T-helper 17 cell (primary cell): ENCODE results near the gene MSH4. TPM values are rescaled to one million over a fixed set of nuclear protein-coding genes. Genes with fewer than 3 reads are reported as not detected.
"Not testable (repeated sequence)": the region's sequence is repeated elsewhere in the genome, so short reads cannot be mapped to it uniquely, and the experiment has no call there.

Experiments
- ATAC-seq: fragments of 150-1000 bp; cut with Tn5 transposase; 2 replicates; pipeline ENCODE4 v1.10.0; 2021; ENCODE audit warnings: mild to moderate bottlenecking, moderate library complexity
- DNase-seq, 3 donors: peaks; one replicate each; pipeline versions ENCODE4 v3.0.0 to v3.0.0-alpha.2; 2020 to 2021
- H3K9me3 ChIP-seq: one replicate; pipeline ENCODE4 v1.7.0; 2013; ENCODE audit warnings: low read length, mild to moderate bottlenecking; ENCODE audit not compliant: control insufficient read depth, poor library complexity, severe bottlenecking
- H3K27ac Mint-ChIP-seq: one replicate; pipeline ENCODE4 v1.8.0; 2022; ENCODE audit warnings: mild to moderate bottlenecking, moderate library complexity, mixed read lengths
- H3K27me3 Mint-ChIP-seq: one replicate; pipeline ENCODE4 v1.8.0; 2022; ENCODE audit warnings: mixed read lengths
- H3K36me3 Mint-ChIP-seq: one replicate; pipeline ENCODE4 v1.8.0; 2022; ENCODE audit warnings: low read depth, mixed read lengths
- H3K4me1 Mint-ChIP-seq: one replicate; pipeline ENCODE4 v1.8.0; 2022; ENCODE audit warnings: mild to moderate bottlenecking, mixed read lengths
- H3K4me3 Mint-ChIP-seq: one replicate; pipeline ENCODE4 v1.8.0; 2022; ENCODE audit warnings: mild to moderate bottlenecking, moderate library complexity, mixed read lengths
- total RNA-seq, 4 donors: library from RNA in 2 of 4; stranded (reverse) in 2 of 4; gene quantifications; one replicate each; pipeline ENCODE4 v1.2.3 and lab custom pipeline; 2022 to 2026

Gene MSH4
- total RNA-seq (under 1 TPM; 0.26 to 0.27 TPM), total RNA-seq (lab: John Stamatoyannopoulos, UW) (0.30 to 0.58 reads per million in 2 donors)

DNA sequence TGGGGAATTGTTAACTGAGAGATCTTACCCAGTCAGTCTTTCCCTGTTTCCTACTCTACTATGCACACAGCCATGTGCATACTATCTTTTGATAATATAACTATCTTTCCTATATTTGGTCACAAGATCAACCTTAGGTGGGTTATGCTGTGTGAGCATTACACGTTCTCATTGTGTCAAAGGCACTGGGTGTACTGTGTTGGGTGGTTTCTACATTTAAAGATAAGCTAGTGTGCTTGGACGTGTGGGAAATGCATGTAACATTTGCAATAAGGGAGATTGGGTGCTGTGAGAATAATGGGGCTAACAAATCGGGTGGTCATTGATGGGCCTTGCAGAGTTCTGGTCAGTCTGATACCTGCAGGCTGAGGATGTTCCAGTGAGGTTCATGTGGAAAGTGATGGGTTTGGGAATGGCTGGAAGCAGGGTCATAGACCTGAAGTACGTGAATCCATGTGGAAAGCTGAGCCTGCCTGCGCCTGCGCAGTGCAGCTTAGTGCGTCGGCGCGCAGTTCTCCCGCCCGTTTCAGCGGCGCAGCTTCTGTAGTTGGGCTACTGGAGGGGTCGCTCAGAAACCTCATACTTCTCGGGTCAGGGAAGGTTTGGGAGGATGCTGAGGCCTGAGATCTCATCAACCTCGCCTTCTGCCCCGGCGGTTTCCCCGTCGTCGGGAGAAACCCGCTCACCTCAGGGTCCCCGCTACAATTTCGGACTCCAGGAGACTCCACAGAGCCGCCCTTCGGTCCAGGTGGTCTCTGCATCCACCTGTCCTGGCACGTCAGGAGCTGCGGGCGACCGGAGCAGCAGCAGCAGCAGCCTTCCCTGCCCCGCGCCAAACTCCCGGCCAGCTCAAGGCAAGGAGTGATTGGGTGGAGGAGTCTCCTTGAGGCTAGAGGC lies at the start of gene MSH4:
TSS of gene MSH4 (plus strand) at position 507 of the 897 bp plus-strand sequence. CDS start at position 611, 104 bp downstream.
- Mint-ChIP-seq H3K27ac (peak within 1 kb of the TSS; percentile 62), H3K27me3 (no peaks in the 10 kb centered on the region), H3K4me1 (peaks cover 7% of the 10 kb centered on the region), H3K4me3 (no peak within 1 kb of the TSS), H3K36me3 (peaks cover 7% of the 10 kb centered on the region)
- ATAC-seq, result peak; percentile 22
- H3K9me3 ChIP-seq, result no peaks in the 10 kb centered on the region
- no peak for DNase-seq

DNA sequence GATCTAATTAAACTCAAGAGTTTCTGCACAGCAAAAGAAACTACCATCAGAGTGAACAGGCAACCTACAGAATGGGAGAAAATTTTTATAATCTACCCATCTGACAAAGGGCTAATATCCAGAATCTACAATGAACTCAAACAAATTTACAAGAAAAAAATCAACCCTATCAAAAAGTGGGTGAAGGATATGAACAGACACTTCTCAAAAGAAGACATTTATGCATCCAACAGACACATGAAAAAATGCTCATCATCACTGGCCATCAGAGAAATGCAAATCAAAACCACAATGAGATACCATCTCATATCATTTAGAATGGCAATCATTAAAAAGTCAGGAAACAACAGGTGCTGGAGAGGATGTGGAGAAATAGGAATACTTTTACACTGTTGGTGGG lies 39.5 kb upstream of the MSH4 start:
- H3K9me3 ChIP-seq, H3K4me1 Mint-ChIP-seq, ATAC-seq, DNase-seq, H3K27me3 Mint-ChIP-seq, H3K4me3 Mint-ChIP-seq, H3K36me3 Mint-ChIP-seq, H3K27ac Mint-ChIP-seq: not testable (repeated sequence)

DNA sequence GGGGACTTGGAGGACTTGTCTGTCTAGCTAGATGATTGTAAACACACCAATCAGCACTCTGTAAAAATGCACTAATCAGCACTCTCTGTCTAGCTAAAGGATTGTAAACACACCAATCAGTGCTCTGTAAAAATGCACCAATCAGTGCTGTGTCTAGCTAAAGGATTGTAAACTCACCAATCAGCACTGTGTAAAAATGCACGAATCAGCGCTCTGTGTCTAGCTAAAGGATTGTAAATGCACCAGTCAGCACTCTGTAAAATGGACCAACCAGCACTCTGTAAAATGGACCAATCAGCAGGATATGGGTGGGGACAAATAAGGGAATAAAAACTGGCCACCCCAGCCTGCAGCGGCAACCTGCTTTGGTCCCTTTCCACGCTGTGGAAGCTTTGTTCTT lies 38.1 kb upstream of the MSH4 start:
- not testable (repeated sequence) for H3K36me3 Mint-ChIP-seq, ATAC-seq, H3K4me1 Mint-ChIP-seq, H3K4me3 Mint-ChIP-seq, H3K27ac Mint-ChIP-seq, DNase-seq, H3K27me3 Mint-ChIP-seq, H3K9me3 ChIP-seq

DNA sequence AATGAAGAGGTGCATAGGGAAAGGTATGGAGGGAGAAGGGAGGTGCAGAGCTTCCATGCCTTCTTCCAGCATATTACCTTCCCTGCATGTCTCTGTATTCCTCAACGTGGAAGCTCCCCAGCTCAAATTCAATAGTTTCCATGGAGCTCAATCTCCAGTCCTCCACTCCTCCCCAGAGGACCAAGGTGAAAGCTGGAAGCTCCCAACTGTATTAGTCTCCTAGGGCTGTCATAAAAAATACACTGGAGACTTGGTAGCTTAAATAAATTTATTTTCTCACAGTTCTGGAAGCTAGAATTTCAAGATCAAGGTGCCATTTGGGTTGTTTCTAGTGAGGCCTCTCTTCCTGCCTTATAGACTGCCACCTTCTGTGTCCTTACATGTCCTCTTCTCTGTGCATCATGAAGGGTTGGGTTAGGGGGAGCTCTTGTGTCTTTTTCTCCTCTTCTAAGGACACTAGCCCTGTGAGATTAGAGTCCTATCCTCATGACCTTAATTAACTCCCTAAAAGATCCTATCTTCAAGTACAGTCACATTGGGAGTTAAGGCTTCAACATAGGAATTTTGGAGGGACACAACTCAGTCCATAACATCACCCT lies 32.5 kb upstream of the MSH4 start:
- Mint-ChIP-seq H3K4me1 (peaks cover 2% of the 10 kb centered on the region), H3K4me3 (no peak overlapping the region), H3K27me3 (no peaks in the 10 kb centered on the region), H3K27ac (no peak overlapping the region), H3K36me3 (peaks cover 3% of the 10 kb centered on the region)
- no peaks in the 10 kb centered on the region for H3K9me3 ChIP-seq
- DNase-seq (no peak), ATAC-seq (no peak)

DNA sequence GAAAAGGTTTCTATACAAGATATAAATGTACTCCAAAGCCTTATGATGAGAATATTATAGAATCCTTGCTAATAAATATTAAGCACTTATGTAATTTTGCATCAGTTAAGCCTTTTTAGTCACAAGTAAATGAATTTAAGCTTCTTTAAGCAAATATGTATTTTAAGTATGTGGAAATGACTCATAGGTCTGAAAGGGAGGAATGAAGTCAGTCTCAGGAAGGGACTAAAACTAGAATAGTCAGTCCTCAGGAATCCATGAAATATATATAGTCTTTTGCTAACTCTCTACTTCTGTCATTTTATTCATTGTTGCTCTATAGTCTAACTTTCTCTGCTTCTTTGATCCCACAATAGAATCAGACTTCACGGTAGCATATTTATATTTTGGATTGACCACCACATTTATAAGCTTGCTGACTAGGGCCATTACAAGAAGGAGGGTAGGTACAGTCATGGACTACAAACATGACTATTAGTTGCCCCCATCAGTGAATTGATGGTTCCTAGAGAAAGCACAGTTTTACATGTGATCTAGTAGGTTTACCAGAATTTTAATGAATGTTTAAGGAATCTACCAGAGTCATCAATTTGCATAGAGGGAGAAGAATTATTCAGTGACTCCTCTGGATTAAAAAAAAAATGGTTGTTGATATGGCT lies 30.9 kb upstream of the MSH4 start:
- no peaks in the 10 kb centered on the region for H3K9me3 ChIP-seq
- peaks cover 2% of the 10 kb centered on the region for H3K4me1 Mint-ChIP-seq
- H3K27me3 Mint-ChIP-seq, result no peaks in the 10 kb centered on the region
- H3K4me3 Mint-ChIP-seq, result no peak overlapping the region
- DNase-seq, result no peak
- ATAC-seq, result no peak
- H3K36me3 Mint-ChIP-seq, result peaks cover 3% of the 10 kb centered on the region
- no peak overlapping the region for H3K27ac Mint-ChIP-seq

DNA sequence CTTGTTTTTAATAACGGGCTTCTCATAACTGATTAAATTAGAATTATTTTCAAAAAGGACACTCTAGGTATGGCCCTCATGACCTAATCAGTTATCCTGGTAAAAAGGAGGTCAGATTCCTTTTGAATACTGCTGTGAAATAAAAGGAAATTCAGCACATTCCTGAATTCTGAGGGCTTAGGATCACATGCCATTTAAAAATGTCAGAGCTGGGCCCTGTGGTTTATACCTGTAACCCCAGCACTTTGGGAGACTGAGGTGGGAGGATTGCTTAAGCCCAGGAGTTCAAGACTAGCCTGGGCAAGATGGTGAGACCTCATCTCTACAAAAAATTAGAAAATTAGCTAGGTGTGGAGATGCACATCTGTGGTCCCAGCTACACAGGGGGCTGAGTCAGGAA lies 28.7 kb upstream of the MSH4 start:
- ATAC-seq (no peak), DNase-seq (no peak)
- Mint-ChIP-seq H3K4me3 (no peak overlapping the region), H3K36me3 (no peaks in the 10 kb centered on the region), H3K27ac (no peak overlapping the region), H3K4me1 (peaks cover 2% of the 10 kb centered on the region), H3K27me3 (no peaks in the 10 kb centered on the region)
- H3K9me3 ChIP-seq, result no peaks in the 10 kb centered on the region

DNA sequence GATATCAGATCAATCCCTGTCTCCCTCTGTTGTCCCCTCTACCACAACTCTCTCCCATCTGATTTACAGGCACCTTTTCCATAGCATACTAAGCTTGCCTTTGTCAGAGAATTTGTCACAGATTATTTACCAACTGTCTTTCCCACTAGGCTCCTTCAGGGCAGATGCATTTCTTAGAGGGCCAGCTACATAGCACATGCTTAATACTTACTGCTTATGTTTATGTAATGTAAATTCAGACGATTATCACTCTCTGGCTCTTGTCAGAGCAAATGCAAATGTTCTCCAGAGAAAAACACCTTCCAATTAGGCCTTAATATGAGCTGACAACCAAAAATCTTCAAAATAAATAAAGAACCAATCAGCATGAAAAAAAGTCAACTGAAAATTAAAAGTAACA lies 25.9 kb upstream of the MSH4 start:
- ATAC-seq, result no peak
- Mint-ChIP-seq H3K27ac (no peak overlapping the region), H3K4me3 (no peak overlapping the region), H3K4me1 (peaks cover 3% of the 10 kb centered on the region), H3K36me3 (no peaks in the 10 kb centered on the region), H3K27me3 (no peaks in the 10 kb centered on the region)
- DNase-seq, result no peak
- no peaks in the 10 kb centered on the region for H3K9me3 ChIP-seq

DNA sequence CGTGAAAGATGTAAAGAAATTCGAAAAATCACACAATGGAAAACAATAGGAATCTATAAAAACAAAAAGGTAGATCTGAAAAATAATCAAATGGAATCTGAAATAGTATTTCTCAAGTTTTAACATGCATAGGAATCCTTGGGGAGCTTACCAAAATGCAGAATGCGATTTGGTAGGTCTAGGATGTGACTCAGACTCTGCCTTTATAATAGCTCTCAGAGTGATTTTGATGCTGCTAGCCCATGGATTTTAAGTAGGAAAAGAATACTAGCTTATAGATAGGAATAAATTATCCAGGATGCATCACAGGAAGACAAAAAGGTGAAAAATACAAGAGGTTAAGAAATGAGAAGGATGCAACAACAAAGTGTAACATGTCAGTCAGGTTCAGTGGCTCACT lies 24.7 kb upstream of the MSH4 start:
- Mint-ChIP-seq H3K27me3 (no peaks in the 10 kb centered on the region), H3K27ac (no peak overlapping the region), H3K36me3 (no peaks in the 10 kb centered on the region), H3K4me3 (no peak overlapping the region), H3K4me1 (peaks cover 3% of the 10 kb centered on the region)
- H3K9me3 ChIP-seq, result no peaks in the 10 kb centered on the region
- DNase-seq (no peak), ATAC-seq (no peak)

DNA sequence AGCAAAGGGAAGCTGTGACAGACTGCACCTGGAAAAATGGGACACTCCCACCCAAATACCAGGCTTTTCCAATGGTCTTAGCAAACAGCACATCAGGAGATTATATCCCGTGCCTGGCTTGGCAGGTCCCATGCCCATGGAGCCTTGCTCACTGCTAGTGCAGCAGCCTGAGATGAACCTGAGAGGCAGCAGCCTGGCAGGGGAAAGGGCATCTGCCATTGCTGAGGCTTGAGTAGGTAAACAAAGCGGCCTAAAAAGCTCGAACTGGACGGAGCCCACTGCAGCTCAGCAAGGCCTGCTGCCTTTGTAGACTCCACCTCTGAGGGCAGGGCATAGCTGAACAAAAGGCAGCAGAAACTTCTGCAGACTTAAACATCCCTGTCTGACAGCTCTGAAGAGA lies 18.9 kb upstream of the MSH4 start:
- not testable (repeated sequence) for H3K36me3 Mint-ChIP-seq, ATAC-seq, H3K27me3 Mint-ChIP-seq, H3K27ac Mint-ChIP-seq, H3K4me1 Mint-ChIP-seq, DNase-seq, H3K9me3 ChIP-seq, H3K4me3 Mint-ChIP-seq

DNA sequence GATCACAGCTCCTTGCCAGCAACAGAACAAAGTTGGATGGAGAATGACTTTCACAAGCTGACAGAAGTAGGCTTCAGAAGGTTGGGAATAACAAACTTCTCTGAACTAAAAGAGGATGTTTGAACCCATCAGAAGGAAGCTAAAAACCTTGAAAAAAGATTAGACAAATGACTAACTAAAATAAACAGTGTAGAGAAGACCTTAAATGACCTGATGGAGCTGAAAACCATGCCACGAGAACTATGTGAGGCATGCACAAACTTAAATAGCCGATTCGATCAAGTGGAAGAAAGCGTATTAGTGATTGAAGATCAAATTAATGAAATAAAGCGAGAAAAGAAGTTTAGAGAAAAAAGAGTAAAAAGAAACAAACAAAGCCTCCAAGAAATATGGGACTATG lies 18.0 kb upstream of the MSH4 start:
- not testable (repeated sequence) for H3K4me1 Mint-ChIP-seq, H3K27me3 Mint-ChIP-seq, H3K4me3 Mint-ChIP-seq, ATAC-seq, H3K27ac Mint-ChIP-seq, DNase-seq, H3K36me3 Mint-ChIP-seq, H3K9me3 ChIP-seq

DNA sequence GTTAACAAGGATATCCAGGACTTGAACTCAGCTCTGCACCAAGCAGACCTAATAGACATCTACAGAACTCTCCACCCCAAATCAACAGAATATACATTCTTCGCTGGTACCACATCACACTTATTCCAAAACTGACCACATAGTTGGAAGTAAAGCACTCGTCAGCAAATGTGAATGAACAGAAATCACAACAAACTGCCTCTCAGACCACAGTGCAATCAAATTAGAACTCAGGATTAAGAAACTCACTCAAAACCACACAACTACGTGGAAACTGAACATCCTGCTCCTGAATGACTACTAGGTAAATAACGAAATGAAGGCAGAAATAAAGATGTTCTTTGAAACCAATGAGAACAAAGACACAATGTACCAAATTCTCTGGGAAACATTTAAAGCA lies 16.5 kb upstream of the MSH4 start:
- not testable (repeated sequence) for ATAC-seq, H3K9me3 ChIP-seq, H3K4me1 Mint-ChIP-seq, DNase-seq, H3K27me3 Mint-ChIP-seq, H3K4me3 Mint-ChIP-seq, H3K36me3 Mint-ChIP-seq, H3K27ac Mint-ChIP-seq

DNA sequence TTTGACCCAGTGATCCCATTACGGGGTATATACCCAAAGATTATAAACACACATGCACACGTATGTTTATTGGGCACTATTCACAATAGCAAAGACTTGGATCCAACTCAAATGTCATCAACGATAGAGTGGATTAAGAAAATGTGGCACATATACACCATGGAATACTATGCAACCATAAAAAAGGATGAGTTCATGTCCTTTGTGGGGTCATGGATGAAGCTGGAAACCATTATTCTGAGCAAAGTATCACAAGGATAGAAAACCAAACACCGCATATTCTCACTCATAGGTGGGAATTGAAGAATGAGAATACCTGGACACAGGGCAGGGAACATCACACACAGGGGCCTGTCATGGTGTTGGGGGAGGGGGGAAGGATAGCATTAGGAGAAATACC lies 12.8 kb upstream of the MSH4 start:
- H3K27me3 Mint-ChIP-seq, DNase-seq, H3K4me3 Mint-ChIP-seq, H3K36me3 Mint-ChIP-seq, H3K27ac Mint-ChIP-seq, H3K9me3 ChIP-seq, ATAC-seq: not testable (repeated sequence)
- H3K4me1 Mint-ChIP-seq, result peaks cover 23% of the 10 kb centered on the region

DNA sequence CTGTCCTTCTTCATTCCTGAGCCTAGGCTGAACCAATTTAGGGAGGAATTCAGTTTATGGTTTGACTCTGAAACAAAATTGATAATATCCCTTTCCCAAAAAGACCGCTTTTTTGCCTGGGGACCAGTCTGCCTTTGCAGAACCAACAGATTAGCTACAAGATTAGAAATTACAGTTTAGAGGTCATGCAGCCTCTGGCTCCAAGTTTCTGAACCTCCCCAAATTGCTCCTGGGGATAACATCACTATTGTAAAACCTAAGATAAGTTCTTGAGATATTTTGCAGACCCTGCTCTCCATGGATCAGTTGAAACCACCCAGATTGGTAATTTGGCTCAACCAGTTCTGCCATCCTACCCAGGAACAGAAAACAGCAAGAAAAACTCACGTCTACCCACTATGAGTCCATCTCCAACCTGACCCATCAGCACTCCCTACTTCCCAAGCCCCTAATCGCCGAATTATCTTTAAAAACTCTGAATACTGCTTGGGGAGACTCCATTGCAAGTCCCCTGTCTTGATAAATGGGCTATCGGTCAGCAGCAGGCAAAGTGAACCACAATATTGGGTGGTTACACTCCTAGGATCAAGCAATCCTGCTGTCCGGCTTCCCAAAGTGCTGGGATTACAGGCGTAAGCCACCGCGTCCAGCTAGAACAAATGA lies 11.2 kb upstream of the MSH4 start:
- ATAC-seq (peak; percentile 0), DNase-seq (no peak)
- H3K27ac Mint-ChIP-seq, result peak overlapping the region; percentile 98
- peak overlapping the region; percentile 96 for H3K4me3 Mint-ChIP-seq
- H3K27me3 Mint-ChIP-seq, result no peaks in the 10 kb centered on the region
- peaks cover 1% of the 10 kb centered on the region for H3K36me3 Mint-ChIP-seq
- H3K4me1 Mint-ChIP-seq, result peaks cover 32% of the 10 kb centered on the region
- no peaks in the 10 kb centered on the region for H3K9me3 ChIP-seq
